Body of pancreas (tissue), 4 donors: ENCODE data around the gene TENM4. TPM values are rescaled to one million over a fixed set of nuclear protein-coding genes. Genes with fewer than 3 reads are reported as not detected.

Experiments
- ATAC-seq: fragments of 150-250 bp; one replicate; pipeline ENCODE4 v1.9.1; 2016
- DNase-seq, 4 donors: peaks; one replicate each; pipeline ENCODE4 v3.0.0-alpha.2; 2019
- H3K27ac ChIP-seq, 4 donors: fragments of 200-600 bp; sonication (generic); 1 replicate in 3 of 4; 2 replicates in 1 of 4; pipeline versions ENCODE4 v1.5.1 to v1.6.1; 2016 to 2019; ENCODE audit warnings: mild to moderate bottlenecking in 1 of 4, mixed read lengths in 1 of 4, moderate library complexity in 1 of 4
- H3K27me3 ChIP-seq, 2 donors: fragments of 200-600 bp; sonication (generic); one replicate each; pipeline ENCODE4 v1.6.0; 2016; ENCODE audit warnings: mild to moderate bottlenecking in 1 of 2
- H3K36me3 ChIP-seq, 2 donors: fragments of 200-600 bp; sonication (generic); replicated peaks in 1 of 2; 2 replicates each; pipeline ENCODE4 v1.5.1; 2016; ENCODE audit warnings: low read depth in 2 of 2; ENCODE audit not compliant: insufficient read depth in 1 of 2
- H3K4me1 ChIP-seq: fragments of 200-600 bp; sonication (generic); one replicate; pipeline ENCODE4 v1.6.0; 2016
- H3K4me3 ChIP-seq, 2 donors: fragments of 200-600 bp; sonication (generic); 1 replicate in 1 of 2; 2 replicates in 1 of 2; pipeline ENCODE4 v1.5.1; 2016 to 2019
- H3K9me3 ChIP-seq, 3 donors: fragments of 200-600 bp; sonication (generic); 1 replicate in 2 of 3; 2 replicates in 1 of 3; pipeline ENCODE4 v1.5.1; 2016
- POLR2A ChIP-seq, 3 donors: fragments of 450-650 bp; IDR thresholded peaks; one replicate each; pipeline ENCODE4 v1.6.1; 2016; ENCODE audit warnings: antibody characterized with exemption in 3 of 3, mild to moderate bottlenecking in 2 of 3
- WGBS, 2 donors: methylation state at CpG; one replicate each; pipeline ENCODE4 v1.1.5; 2017; 5-methylcytosine and 5-hydroxymethylcytosine counted together
- intact Hi-C: fragments of 100-400 bp; cut with DNase I; formaldehyde crosslinking; loops from one replicate; pipeline ENCODE4 v1.15.1; 2023
- total RNA-seq, 2 donors: library from RNA; depleted of rRNA; stranded (reverse); fragments of >200 nt; gene quantifications; one replicate each; pipeline ENCODE4 v1.1.0, GENCODE V29; 2016
- TF ChIP-seq, protein P1 (sequence below), 7 experiments: fragments of 450-650 bp in 4 of 7; fragments of 200-600 bp in 3 of 7; sonication (generic) in 3 of 7; IDR thresholded peaks; one replicate each; pipeline ENCODE4 v1.5.1; 2016 to 2019; ENCODE audit warnings: antibody characterized with exemption in 7 of 7

TENM4 gene
- total RNA-seq, 2 donors from 2014 or later, result 0.78 to 6.6 TPM

DNA sequence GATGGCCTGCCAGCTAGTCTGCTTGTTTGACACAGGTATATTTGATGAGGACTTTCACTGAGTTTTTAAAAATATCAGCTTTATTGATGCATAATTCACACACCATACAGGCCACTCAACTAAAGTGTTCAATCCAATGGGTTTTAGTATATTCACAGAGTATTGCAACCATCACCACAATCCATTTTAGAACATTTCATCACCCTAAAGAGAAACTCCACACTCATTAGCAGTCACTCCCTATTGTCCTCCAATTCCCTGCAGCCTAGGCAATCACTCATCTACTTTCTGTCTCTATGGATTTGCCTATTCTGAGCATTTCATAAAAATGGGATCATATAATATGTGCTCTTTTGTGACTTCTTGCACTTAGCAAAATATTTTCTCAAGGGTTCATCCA is 468.2 kb downstream of the TENM4 start:
- DNase-seq (no peak), ATAC-seq (no peak)
- H3K27ac ChIP-seq, result no peak overlapping the region
- no peaks in the 10 kb centered on the region for H3K36me3 ChIP-seq
- TF ChIP-seq, protein P1, sequence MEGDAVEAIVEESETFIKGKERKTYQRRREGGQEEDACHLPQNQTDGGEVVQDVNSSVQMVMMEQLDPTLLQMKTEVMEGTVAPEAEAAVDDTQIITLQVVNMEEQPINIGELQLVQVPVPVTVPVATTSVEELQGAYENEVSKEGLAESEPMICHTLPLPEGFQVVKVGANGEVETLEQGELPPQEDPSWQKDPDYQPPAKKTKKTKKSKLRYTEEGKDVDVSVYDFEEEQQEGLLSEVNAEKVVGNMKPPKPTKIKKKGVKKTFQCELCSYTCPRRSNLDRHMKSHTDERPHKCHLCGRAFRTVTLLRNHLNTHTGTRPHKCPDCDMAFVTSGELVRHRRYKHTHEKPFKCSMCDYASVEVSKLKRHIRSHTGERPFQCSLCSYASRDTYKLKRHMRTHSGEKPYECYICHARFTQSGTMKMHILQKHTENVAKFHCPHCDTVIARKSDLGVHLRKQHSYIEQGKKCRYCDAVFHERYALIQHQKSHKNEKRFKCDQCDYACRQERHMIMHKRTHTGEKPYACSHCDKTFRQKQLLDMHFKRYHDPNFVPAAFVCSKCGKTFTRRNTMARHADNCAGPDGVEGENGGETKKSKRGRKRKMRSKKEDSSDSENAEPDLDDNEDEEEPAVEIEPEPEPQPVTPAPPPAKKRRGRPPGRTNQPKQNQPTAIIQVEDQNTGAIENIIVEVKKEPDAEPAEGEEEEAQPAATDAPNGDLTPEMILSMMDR (IDR thresholded peaks at IDR 0.05), result no peak
- no peak for TF ChIP-seq POLR2A (IDR thresholded peaks at IDR 0.05)
- no peak overlapping the region for H3K4me3 ChIP-seq
- intact Hi-C loops, result no loop called here
- H3K27me3 ChIP-seq, result no peaks in the 10 kb centered on the region
- no peaks in the 10 kb centered on the region for H3K4me1 ChIP-seq
- no peaks in the 10 kb centered on the region for H3K9me3 ChIP-seq

DNA sequence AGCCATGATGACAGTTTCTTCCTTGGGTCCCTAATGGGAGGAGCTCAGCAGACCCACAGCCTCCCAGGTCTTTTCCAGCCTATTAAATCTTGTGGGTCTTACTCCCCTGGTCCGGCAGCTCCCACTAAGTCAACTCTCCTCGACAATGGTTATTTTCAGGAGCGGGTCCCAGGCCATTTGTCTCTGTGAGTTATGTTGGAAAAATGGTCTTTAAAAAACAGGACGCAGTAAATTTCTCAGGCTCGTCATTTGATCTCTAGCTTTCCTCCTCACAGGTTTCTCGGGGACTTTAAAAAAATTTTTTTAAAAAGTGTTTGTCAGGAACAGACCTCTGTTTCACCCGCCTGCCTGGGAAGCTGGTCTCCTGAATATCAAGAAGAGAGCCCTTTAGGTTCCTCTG is 468.7 kb downstream of the TENM4 start:
- WGBS, 2 donors, result 79 to 84% methylated on average over 7 of the region's 7 CpGs
- DNase-seq, result no peak
- TF ChIP-seq POLR2A (IDR thresholded peaks at IDR 0.05), result no peak
- TF ChIP-seq, protein P1 (IDR thresholded peaks at IDR 0.05), result no peak
- Histone ChIP-seq H3K27ac (no peak overlapping the region), H3K4me1 (no peaks in the 10 kb centered on the region), H3K4me3 (no peak overlapping the region), H3K9me3 (no peaks in the 10 kb centered on the region), H3K36me3 (no peaks in the 10 kb centered on the region), H3K27me3 (no peaks in the 10 kb centered on the region)
- intact Hi-C loops, result no loop called here
- no peak for ATAC-seq

DNA sequence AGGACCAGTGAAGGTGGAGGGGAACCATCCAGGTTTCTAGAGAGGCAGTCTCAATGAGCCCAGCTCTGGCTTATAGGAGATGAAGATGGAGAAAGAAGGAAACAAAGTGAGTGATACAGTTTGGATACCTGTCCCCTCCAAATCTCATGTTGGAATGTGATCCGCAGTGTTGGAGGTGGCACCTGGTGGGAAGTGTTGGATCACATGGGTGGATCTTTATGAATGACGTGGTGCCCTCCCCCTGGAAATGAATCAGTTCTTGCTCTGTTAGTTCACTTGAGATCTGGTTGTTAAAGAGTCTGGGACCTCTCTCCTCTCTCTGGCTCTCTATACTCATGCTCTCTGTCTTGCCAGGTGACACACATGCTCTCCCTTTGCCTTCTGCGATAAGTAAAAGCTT is 473.0 kb downstream of the TENM4 start:
- no peak overlapping the region for H3K4me3 ChIP-seq
- no peaks in the 10 kb centered on the region for H3K4me1 ChIP-seq
- H3K9me3 ChIP-seq, result no peaks in the 10 kb centered on the region
- intact Hi-C loops, result no loop called here
- H3K27me3 ChIP-seq, result no peaks in the 10 kb centered on the region
- no peak for TF ChIP-seq POLR2A (IDR thresholded peaks at IDR 0.05)
- TF ChIP-seq, protein P1 (IDR thresholded peaks at IDR 0.05), result no peak
- H3K36me3 ChIP-seq, result no peaks in the 10 kb centered on the region
- no peak overlapping the region for H3K27ac ChIP-seq
- DNase-seq (no peak), ATAC-seq (no peak)
- WGBS, 2 donors, result 71 to 86% methylated on average over 3 of the region's 3 CpGs

DNA sequence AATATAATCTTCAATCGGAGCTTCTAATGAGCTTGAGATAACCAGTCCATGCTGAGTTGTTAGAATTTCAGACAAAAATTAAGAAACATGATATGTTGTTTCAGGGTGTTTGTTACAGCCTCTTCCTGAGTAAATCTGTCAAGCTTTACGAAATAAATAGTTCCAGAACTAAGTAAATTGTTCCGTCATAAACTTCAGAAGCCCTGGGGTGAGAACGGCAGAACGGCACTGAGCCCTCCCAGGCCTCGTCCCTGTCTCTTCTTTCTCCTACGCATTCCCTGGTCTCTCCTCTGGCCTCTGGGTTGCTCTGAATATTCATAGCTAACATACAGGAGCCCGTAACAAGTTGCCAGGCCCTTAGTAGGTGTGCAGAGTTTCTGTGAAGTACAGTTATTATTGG is 475.4 kb downstream of the TENM4 start:
- WGBS, 2 donors, result 77 to 86% methylated on average over 8 of the region's 8 CpGs
- ATAC-seq, result no peak
- DNase-seq, result no peak
- Histone ChIP-seq H3K27ac (no peak overlapping the region), H3K4me1 (no peaks in the 10 kb centered on the region), H3K27me3 (peaks cover 0 to 10% of the 10 kb centered on the region in 2 donors), H3K36me3 (no peaks in the 10 kb centered on the region), H3K4me3 (no peak overlapping the region), H3K9me3 (no peaks in the 10 kb centered on the region)
- TF ChIP-seq POLR2A (IDR thresholded peaks at IDR 0.05), result no peak
- TF ChIP-seq, protein P1 (IDR thresholded peaks at IDR 0.05), result no peak
- intact Hi-C loops, result no loop called here

DNA sequence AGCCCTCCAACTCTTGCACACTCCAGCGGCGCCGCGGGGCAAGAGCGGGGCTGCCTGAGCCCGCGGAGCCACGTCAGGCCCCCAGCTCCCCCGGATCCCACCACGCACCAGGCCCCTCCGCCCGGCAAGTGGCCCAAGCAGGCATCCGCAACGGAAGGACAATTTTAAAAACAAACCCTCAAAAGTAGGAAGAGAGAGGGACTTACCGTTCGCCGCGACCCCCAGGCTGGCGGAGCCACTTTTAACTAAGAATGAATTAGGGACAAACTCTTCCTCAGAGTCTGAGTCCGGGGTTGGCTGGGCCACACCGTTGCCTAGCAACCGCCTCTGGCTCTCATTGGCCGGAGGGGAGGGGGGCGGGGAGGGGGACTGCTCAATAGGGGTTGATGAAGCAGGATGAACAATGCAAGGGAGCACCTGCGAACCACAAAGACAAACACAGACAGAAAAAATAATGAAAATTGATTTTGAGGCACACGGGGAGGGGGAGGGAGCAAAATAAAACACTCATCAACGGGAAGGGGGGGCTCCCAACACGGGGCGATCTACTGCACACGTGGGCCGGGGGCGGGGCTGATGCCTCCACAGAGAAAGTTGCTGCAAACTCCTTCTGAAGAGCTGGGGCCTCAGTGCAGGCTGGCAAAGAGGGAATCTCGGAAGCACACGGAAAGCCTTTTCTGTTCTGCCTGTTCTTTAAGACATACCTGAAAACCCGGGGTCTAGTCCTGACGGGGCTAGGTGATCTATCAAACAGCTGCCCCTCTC is 478.7 kb downstream of the TENM4 start:
- WGBS, 2 donors, result 7 to 11% methylated on average over 35 of the region's 36 CpGs
- Histone ChIP-seq H3K27ac (no peak overlapping the region), H3K27me3 (peaks cover 0 to 10% of the 10 kb centered on the region in 2 donors), H3K36me3 (no peaks in the 10 kb centered on the region), H3K4me3 (no peak overlapping the region), H3K4me1 (no peaks in the 10 kb centered on the region), H3K9me3 (no peaks in the 10 kb centered on the region)
- TF ChIP-seq POLR2A (IDR thresholded peaks at IDR 0.05), result no peak
- TF ChIP-seq, protein P1 (IDR thresholded peaks at IDR 0.05), result no peak
- ATAC-seq (peak; percentile 39), DNase-seq (peak; percentile 18 to 54 (median 50))
- intact Hi-C loops, result loop anchor here (5.0 kb wide), 1 partner anchor 310 kb away; no protein-coding TSS in a partner anchor
